ENCODE data around the gene DEGS2.

DEGS2 gene

DNA sequence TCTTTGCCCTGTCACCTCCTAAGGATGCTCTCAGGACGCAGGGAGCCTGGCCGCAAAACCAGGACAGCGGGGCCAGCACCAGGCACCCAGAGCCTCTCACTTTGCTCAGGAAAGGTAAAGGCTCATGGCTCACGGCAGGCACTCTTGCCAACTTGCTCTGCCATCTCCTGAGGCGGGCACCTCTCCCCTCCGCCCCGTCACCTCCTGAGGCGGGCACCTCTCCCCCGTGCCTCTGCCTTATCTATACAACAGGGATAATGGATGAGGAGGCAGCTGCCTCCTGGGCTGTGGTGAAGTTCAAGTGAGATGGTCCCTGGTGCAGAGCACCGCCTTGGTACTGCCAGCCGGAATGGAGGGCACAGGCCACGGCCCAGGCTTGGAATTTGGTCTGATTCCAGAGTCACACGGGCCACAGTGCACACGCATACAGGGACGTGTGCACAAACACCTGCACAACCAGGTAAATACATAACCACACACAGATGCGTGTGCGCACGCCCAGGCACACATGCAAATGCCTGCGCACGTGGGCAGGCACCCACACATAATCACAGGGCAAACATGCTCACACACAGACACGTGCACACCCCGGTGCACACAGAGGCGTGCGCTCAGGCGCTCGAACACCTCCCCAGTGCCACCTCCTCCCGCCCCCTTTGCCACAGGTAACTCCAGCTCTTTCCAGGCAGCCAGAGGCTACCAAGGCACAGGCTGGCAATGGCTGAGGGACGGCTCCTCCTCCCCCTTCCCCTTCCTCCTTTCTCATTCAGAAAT, 11.6 kb downstream of the DEGS2 start:
- DNase-seq, result no peak

- DNase-seq, result no peak
Observed at GRCh38 chr14:100147181-100147631, 12.2 kb downstream of the DEGS2 start.

DNA sequence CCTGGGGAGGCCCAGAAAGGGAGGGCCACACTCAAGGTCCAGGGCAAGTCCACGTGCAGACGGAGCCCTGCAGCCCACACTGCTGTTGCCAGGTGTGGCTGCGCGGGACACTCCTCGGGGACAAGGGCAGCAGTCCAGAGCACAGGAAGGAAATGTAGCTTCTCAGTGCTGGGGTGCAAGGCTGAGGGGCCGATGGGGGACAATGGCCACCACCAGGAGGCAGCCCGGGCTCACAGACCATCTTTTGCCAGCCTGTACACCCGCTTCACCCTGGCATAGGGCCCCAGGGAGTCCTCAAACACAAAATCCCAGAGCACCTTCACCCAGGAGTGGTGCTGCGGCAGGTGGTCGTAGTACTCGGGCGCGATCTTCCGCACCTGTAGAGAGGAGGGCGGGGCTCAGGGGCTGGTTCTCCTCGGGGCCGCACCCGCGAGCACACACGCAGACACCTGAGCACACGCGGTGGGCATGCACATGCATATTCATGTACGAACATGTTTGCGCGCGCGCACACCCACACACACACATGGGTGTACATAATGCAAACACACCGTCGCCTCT, 12.8 kb downstream of the DEGS2 start:
- DNase-seq, result no peak

DNA sequence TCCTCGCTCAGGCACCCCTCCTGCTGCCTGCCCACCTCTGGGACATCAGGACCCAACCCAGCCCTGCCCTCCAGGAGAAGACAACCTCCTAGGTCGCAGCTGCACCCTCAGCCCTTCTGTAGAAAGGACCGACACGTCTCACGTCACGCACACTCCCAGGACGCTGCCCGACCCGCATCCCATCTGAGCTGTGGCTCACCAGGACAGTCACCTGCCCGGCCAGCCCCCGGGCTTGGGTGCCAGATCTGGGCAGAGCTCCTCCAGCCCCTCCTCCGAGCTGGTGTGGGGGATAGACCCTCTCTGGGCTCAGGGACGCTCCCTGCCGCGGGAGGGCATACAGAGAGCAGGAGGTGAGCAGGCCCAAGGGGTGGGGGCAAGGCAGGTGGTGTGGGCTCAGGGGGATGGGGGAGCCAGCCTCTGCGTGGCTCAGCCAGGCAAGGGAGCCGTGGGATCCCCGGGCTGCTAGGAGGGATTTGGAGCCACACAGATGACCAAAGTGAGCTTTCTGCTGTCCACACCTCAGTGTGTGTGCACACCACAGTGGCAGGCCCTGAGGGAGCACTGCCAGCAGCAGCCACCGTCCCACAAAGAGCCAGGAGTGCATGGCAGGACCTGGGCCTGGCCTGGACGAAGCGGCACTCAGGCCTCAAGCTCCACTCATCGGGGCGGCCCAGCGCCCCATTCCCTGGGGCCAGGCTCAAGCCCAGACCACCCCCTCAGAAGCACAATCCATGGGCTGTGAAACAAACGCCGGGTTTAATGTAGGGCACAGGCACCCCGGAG, 13.6 kb downstream of the DEGS2 start:
- no peak for DNase-seq

DNA sequence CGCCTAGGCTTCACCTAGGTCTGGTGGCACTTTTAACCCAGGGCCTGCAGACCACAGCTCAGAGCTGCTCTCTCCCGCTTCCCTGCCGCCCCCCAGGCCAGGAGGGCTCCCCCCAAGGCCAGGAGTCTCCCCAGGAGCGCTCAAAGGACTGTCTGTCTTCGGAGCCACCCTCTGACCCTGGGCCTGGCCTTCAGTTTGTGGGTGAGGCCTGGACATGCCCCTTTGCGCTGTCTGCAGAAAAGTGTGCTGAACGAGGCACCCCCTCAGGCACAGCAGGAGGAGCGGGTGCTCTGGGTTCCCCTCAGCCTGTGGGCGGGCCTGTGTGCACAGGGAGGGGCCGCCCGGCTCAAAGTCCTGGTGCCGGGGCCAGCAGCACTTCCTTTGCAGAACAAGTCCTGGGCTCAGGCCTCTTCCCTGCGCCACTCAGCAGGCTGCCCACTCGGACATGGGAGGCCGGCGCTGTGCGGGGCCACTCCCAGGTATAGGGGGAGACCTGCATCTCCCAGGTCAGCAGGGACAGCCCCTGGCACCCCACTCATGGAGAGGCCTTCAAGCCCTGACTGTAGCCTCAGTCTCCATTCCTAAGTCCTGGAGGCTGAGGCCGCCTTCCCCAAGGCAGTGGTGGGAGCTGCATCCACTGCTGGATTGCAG, 14.3 kb downstream of the DEGS2 start:
- no peak for DNase-seq

DNA sequence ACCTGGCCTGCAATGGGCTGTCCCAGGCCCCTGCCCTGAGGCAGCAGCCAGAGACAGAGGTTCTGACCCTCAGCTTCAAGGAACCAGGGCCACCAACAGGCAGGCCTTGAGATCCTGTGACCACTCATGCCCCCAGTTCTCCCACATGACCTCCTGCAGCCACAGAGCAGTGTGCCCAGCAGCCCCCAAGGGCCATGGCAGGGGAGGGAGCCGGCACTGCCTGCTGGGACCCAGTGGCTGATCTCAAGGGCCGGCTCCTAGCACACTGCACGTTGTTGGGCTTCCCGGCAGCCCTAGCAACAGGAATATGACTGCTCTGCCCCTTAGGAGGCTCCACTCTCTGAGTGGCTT, 14.8 kb downstream of the DEGS2 start:
- no peak for DNase-seq

DNA sequence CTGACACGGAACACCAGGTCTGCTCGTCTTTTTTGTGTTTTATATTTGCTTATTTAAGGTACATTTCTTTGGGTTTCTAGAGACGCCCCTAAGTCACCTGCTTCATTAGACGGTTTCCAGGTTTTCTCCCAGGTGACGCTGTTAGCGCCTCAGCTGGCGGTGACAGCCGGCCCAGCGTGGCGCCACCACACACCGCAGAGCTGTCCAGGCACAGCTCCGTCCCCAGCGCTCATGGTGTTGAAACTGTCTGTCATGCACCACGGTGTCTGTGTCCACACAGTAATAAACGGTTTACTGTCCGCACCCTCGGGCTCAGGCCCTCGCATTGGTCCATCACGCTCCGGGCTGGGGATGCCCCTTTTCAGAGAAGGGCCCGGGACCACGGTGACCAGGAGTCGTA, 15.5 kb downstream of the DEGS2 start:
- no peak for DNase-seq

DNA sequence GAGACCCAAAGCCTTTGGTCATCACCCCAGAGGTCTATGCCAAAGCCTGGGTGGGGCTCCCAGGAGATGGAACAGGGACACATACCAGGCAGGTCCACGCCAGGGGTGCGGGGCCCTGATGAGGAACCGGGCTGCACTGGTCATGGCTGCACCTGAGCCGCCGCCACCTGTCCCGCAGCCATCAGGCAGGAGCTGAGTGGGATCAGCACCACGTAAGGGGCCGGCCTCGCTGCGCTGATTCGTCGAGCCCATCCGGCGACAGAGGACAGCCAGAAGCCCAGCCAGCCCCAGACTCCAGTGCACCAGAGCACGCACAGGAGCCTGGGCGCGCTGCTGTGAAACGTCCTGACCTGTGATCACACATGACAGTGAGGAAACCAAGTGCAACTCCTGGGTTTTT, 15.9 kb downstream of the DEGS2 start:
- DNase-seq, result no peak

DNA sequence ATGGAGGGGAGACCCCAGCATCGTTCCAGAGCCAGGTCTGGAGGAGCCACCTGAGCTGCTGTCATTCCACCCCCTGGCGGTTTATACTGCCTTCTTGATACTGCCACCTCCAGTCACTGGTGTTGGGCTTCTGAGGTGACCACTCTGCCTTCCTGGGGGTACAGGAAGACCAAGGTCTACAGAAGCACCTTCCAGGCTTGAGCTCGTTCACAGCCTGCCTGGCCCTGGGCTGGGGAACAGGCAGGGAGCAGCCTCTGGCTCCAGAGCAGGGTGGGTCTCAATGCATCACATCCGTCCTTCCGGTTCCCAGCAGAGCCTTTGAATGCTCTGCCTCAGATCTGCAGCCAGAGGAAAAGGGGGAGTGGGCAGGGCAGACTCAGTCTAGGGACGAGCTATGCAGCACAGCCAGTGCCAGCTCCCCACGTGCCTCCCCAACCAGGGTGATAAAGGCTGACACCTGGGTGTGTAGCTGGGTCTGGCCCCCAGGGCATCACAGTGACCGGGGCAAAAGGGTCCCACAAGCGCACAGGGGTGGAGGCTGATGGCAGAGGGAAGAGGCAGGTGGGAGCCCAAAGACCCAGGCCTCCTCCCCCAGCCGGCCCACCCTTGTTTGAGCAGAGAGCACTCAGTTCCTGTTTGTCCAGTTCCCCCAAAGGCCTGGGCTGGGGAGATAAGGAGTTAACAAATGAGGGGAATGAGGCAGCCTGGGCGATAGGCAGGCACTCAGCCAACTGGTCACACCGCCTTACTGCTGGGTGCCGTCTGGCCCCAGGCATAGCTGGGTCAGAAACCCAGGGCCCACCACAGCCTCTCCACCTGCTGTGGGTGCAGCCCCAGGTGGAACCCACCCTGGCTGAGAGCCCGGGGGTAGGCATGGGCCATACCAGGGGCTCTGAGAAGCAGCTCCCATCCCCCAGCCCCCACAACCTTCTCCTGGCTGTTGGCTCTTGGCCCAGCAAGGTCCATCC, 17.1 kb downstream of the DEGS2 start:
- no peak for DNase-seq

- no peak for DNase-seq
Observed at GRCh38 chr14:100141098-100141497, 18.3 kb downstream of the DEGS2 start.

GRCh38 chr14:100140452-100141078, 18.9 kb downstream of the DEGS2 start:
- no peak for DNase-seq

- DNase-seq, result no peak
Observed at GRCh38 chr14:100138955-100139354, 20.5 kb downstream of the DEGS2 start.

DNA sequence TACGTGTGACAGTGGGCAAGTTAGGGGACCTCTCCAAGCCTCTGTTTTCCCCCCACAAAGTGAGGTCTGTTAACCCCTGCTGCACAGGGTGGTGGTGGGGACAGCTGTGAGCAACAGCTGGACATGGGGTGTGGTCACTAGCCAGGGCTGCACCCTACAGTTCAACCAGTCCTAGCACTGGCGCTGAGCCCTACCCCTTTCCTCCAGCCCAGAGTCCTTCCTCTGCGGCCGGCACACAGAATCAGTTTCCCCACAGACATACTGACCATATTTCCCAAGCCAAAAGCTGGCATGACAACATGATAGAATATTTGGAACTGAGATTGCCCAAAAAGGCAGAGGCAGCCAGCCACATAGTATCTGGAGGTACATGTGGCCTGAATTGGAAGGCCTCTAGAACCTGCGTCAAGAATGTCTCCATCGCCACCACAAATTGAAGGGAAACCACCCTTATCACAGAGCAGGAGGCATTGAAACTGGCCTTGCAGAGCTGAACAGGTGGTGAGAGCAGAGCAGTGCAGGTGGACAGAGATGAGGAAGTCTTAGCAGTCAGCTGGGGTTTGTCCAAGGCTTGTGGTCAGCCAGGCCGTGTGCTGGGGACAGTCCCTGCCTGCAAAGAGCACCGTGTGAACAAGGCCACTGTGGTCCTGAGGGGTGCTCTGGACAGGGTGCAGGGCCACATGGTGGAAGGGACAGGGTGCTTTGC, 21.2 kb downstream of the DEGS2 start:
- no peak for DNase-seq

DNA sequence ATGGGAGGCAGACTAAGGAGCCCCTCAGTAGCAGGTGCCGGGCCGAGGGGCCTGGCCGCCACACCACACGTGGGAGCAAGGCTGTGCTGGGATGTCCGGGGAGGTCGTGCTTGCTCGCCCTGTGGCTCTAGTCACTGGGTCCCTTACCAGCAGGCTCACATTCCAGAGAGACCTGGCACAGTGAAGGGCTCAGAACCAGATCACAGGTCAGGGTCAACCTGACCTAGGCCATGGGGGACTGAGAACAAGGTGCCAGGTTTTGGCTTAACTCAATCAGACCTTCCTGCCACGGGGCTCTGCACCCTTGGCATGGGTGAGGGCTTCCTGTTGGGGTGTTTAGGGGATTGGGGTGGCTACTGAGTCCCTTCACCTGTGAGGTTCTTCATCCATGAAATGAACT, 22.3 kb downstream of the DEGS2 start:
- DNase-seq, result no peak

- DNase-seq, result no peak
Observed at GRCh38 chr14:100135784-100136183, 23.7 kb downstream of the DEGS2 start.

- no peak for DNase-seq
Observed at GRCh38 chr14:100135073-100135472, 24.4 kb downstream of the DEGS2 start.

GRCh38 chr14:100134586-100134985, 24.9 kb downstream of the DEGS2 start:
- no peak for DNase-seq

GRCh38 chr14:100132903-100133510, 26.4 kb downstream of the DEGS2 start:
- DNase-seq, result no peak

DNA sequence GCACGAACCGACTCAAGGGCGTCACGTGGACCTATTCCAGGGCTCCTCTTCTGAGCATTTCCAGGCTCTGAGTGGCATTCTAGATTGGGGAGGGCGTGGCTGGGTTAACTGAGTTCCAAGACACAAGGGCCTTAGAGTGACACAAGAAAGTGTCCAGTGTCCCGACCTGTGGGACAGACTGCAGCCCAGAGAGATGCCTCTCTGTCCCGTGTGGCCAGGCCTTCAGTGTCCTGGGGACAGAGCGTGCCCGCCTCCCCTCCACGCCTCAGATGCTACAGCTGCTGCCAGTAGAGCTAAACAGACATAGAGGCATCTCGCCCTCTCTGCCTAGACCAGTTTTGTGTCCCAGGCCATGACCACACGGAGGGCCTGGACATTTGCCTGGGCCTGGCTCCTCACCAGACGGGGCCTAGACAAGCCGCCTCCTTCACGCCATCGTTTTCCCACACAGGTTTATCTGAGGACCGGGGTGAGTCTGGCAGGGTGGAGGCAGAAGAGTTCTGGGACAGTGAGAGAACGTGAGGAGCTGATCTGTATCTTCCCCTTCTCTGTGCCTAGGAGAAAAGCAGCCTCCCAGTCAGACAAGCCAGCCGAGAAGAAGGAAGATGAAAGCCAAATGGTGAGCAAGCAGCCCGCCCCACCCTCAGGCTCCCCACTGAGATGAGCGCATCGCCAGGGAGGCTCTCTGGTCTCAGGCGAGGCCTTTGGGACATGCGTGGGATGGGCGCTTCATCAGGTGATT, 27.1 kb downstream of the DEGS2 start:
- no peak for DNase-seq

DNA sequence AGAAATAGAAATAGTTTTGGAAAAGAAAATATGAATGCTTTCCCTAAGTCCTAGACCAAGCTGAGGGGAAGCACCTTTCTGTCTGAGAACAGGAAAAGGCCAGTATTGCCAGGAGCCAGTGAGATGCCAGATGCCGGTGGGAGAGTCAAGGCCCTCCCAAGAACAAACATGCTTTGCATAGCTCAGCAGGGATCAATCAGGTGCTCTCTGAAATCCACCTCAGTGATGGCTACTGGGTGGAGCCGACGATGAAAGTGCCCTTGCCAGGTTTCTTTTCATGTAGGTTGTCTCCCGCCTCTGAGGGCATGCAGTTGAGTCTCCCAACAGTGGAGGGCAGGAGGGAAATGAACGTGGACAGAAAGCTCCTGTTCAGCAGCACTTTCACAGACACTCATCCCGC, 28.3 kb downstream of the DEGS2 start:
- DNase-seq, result no peak
